Pancreas (tissue), 10 donors: ENCODE results near the gene HMCN1. TPM values are rescaled to one million over a fixed set of nuclear protein-coding genes. Genes with fewer than 3 reads are reported as not detected.

Experiments used
- ATAC-seq, 4 donors: fragments of 200-7000 bp; cut with Tn5 transposase; one replicate each; pipeline versions ENCODE4 v1.8.0 to v1.9.1; 2020; ENCODE audit warnings: mild to moderate bottlenecking in 4 of 4, moderate library complexity in 4 of 4
- DNase-seq, 6 donors: peaks; one replicate each; pipeline ENCODE4 v3.0.0-alpha.2; 2020
- FAIRE-seq: peaks from 2 replicates; lab custom pipeline; 2012; peaks lifted over from hg19 to GRCh38; lab: Jason Lieb, UNC
- H3K27ac ChIP-seq, 4 donors: fragments of 200-600 bp; sonication (generic); 1 replicate in 3 of 4; 2 replicates in 1 of 4; pipeline versions ENCODE4 v1.5.0 to v1.8.0; 2020
- H3K27me3 ChIP-seq, 4 donors: fragments of 200-600 bp; one replicate each; pipeline ENCODE4 v1.8.0; 2021
- H3K36me3 ChIP-seq, 3 donors: fragments of 200-600 bp; sonication (generic) in 1 of 3; one replicate each; pipeline versions ENCODE4 v1.5.0 to v1.8.0; 2020 to 2021
- H3K4me1 ChIP-seq, 3 donors: fragments of 200-600 bp; one replicate each; pipeline ENCODE4 v1.8.0; 2021
- H3K4me3 ChIP-seq, 4 donors: fragments of 200-600 bp; sonication (generic) in 2 of 4; one replicate each; pipeline versions ENCODE4 v1.5.0 to v1.8.0; 2020 to 2021
- H3K9me3 ChIP-seq, 4 donors: fragments of 200-600 bp; one replicate each; pipeline ENCODE4 v1.8.0; 2021
- CTCF ChIP-seq, 4 donors: fragments of 200-600 bp; sonication (generic) in 3 of 4; IDR thresholded peaks; one replicate each; pipeline versions ENCODE4 v1.5.0 to v1.8.0; 2021; ENCODE audit warnings: antibody characterized with exemption in 4 of 4
- WGBS, 2 donors: extraction: QIAGEN DNeasy Blood & Tissue Kit; methylation state at CpG; one replicate each; pipeline ENCODE4 v1.1.7; 2013; 5-methylcytosine and 5-hydroxymethylcytosine counted together
- intact Hi-C, 3 donors: fragments of 100-400 bp; cut with DNase I; formaldehyde crosslinking; loops; one replicate each; pipeline versions ENCODE4 v1.11.1 to v1.14.2; 2022
- polyA plus RNA-seq, 2 donors: library from polyadenylated mRNA; stranded (reverse); fragments of 200-250 nt; gene quantifications; one replicate each; pipeline ENCODE4 v1.2.3, GENCODE V29; 2013
- total RNA-seq, 6 donors: library from RNA; stranded (reverse); fragmentation: NEBNext Ultra II Directional in 4 of 6; extraction: Animal tissue kit (Norgen Biotek cat#: 25700) in 4 of 6; gene quantifications; one replicate each; pipeline versions ENCODE4 v1.2.1 to v1.2.4, GENCODE V29; 2021 to 2023
- donor health status: healthy with polysubstance abuse.
- donor health status: DM: no; HTN: no; CAD: no; lungs with moderate emphysema.
- donor health status: DM: no; HTN: no; CAD: no.
- donor health status: control.
- donor health status: control.
- donor health status: Bipolar disorder and iron deficiency.
- donor health status: DM: yes; HTN: yes; CAD: no.
- donor health status: DM: no; HTN: no; CAD: no.
- donor health status: DM: no; HTN: no; CAD: no.
- donor health status: DM: yes; HTN: yes; CAD: no.

HMCN1 gene
- total and polyA plus RNA-seq, 8 donors = 0.19 to 4.8 (median 0.60) TPM

- Histone ChIP-seq H3K4me3 (no peak overlapping the region), H3K27ac (no peak overlapping the region), H3K9me3 (no peaks in the 10 kb centered on the region), H3K36me3 (no peaks in the 10 kb centered on the region), H3K27me3 (no peaks in the 10 kb centered on the region), H3K4me1 (no peaks in the 10 kb centered on the region)
- TF ChIP-seq CTCF (IDR thresholded peaks at IDR 0.05) = no peak
- no peak for ATAC-seq
- DNase-seq = no peak
- intact Hi-C loops = no loop called here
- WGBS, 2 donors = 40 to 55% methylated on average over 3 of the region's 3 CpGs
- FAIRE-seq = no peak
These were observed 293.4 kb downstream of the HMCN1 start for GRCh38 chr1:186027621-186028020.

GRCh38 chr1:186030453-186030852, 296.3 kb downstream of the HMCN1 start:
- FAIRE-seq (no peak), DNase-seq (no peak), ATAC-seq (no peak)
- Histone ChIP-seq H3K4me3 (no peak overlapping the region), H3K27me3 (no peaks in the 10 kb centered on the region), H3K27ac (no peak overlapping the region), H3K9me3 (no peaks in the 10 kb centered on the region), H3K4me1 (no peaks in the 10 kb centered on the region), H3K36me3 (no peaks in the 10 kb centered on the region)
- intact Hi-C loops = no loop called here
- TF ChIP-seq CTCF (IDR thresholded peaks at IDR 0.05) = no peak

GRCh38 chr1:186033847-186034271, 299.7 kb downstream of the HMCN1 start:
- no peaks in the 10 kb centered on the region for H3K36me3 ChIP-seq
- intact Hi-C loops = no loop called here
- H3K4me1 ChIP-seq = no peaks in the 10 kb centered on the region
- no peak for ATAC-seq
- no peak overlapping the region for H3K4me3 ChIP-seq
- 18 to 19% methylated on average over 2 of the region's 2 CpGs for WGBS, 2 donors
- no peak for DNase-seq
- no peak for FAIRE-seq
- H3K9me3 ChIP-seq = no peaks in the 10 kb centered on the region
- no peak overlapping the region for H3K27ac ChIP-seq
- no peak for TF ChIP-seq CTCF (IDR thresholded peaks at IDR 0.05)
- H3K27me3 ChIP-seq = no peaks in the 10 kb centered on the region

- ATAC-seq (no peak), DNase-seq (no peak), FAIRE-seq (no peak)
- no peaks in the 10 kb centered on the region for H3K4me1 ChIP-seq
- H3K36me3 ChIP-seq = no peaks in the 10 kb centered on the region
- H3K27ac ChIP-seq = no peak overlapping the region
- no peak for TF ChIP-seq CTCF (IDR thresholded peaks at IDR 0.05)
- intact Hi-C loops = no loop called here
- 49 to 71% methylated on average over 3 of the region's 3 CpGs for WGBS, 2 donors
- H3K27me3 ChIP-seq = no peaks in the 10 kb centered on the region
- no peaks in the 10 kb centered on the region for H3K9me3 ChIP-seq
- H3K4me3 ChIP-seq = no peak overlapping the region
These were observed 308.0 kb downstream of the HMCN1 start for GRCh38 chr1:186042230-186042629.

GRCh38 chr1:186043296-186043695, 309.1 kb downstream of the HMCN1 start:
- H3K9me3 ChIP-seq = no peaks in the 10 kb centered on the region
- no peak overlapping the region for H3K27ac ChIP-seq
- H3K36me3 ChIP-seq = no peaks in the 10 kb centered on the region
- 68% methylated on average over 1 of the region's 1 CpG for WGBS, 2 donors
- no peak for TF ChIP-seq CTCF (IDR thresholded peaks at IDR 0.05)
- no peak for FAIRE-seq
- intact Hi-C loops = no loop called here
- no peak overlapping the region for H3K4me3 ChIP-seq
- no peaks in the 10 kb centered on the region for H3K4me1 ChIP-seq
- no peak for DNase-seq
- ATAC-seq = no peak
- no peaks in the 10 kb centered on the region for H3K27me3 ChIP-seq
